Mesothelial cell of epicardium (in vitro differentiated cells): ENCODE data around the gene MAB21L4. TPM values are rescaled to one million over a fixed set of nuclear protein-coding genes. Genes with fewer than 3 reads are reported as not detected.

Experiments
- DNase-seq, 2 experiments: peaks; one replicate each; pipeline ENCODE4 v3.0.0; 2021; ENCODE audit warnings: low spot score in 2 of 2; ENCODE audit not compliant: unreplicated experiment in 2 of 2
- H3K27ac Mint-ChIP-seq: 2 replicates; pipeline ENCODE4 v1.8.0; 2021; ENCODE audit warnings: mixed read lengths
- H3K27me3 Mint-ChIP-seq: 2 replicates; pipeline ENCODE4 v1.8.0; 2021; ENCODE audit warnings: low read depth, mixed read lengths
- H3K36me3 Mint-ChIP-seq: 2 replicates; pipeline ENCODE4 v1.8.0; 2021; ENCODE audit warnings: mixed read lengths
- H3K4me1 Mint-ChIP-seq: 2 replicates; pipeline ENCODE4 v1.8.0; 2021; ENCODE audit warnings: mixed read lengths
- H3K4me3 Mint-ChIP-seq: 2 replicates; pipeline ENCODE4 v1.8.0; 2021; ENCODE audit warnings: mild to moderate bottlenecking, moderate library complexity, mixed read lengths
- H3K9me3 Mint-ChIP-seq: 2 replicates; pipeline ENCODE4 v1.8.0; 2021; ENCODE audit warnings: mixed read lengths
- total RNA-seq: library from RNA; stranded (reverse); gene quantifications from 3 replicates; pipeline ENCODE4 v1.2.1, GENCODE V29; 2021
- TF ChIP-seq, protein P1 (sequence below): fragments of 200-600 bp; sonication (generic); IDR thresholded peaks from one replicate; pipeline ENCODE4 v1.5.0; 2021; ENCODE audit warnings: antibody characterized with exemption; ENCODE audit not compliant: unreplicated experiment

Gene MAB21L4
- total RNA-seq, 1 donor from 2014 or later: 2.4 TPM

DNA sequence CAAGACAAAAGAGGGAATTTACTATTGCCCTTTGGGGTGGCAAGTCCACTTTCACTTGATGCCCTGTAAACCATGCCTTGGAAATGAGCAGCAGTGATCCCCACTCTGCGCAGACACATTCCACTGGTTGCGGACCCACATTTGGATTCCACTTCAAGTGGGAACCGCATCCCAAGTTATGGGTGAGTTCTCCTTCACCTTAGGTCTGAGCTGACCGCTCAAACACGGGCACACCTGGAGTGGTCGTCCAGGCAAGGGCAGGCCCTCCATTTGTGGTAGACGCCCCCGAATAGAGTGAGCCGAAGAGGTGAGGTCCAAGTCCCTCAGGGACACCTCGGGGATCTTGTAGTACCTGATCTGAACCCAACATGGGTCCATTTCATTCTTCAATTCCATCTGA, 37.1 kb downstream of the MAB21L4 start:
- no peak overlapping the region for H3K27ac Mint-ChIP-seq
- peaks cover 9% of the 10 kb centered on the region for H3K9me3 Mint-ChIP-seq
- no peak overlapping the region for H3K4me3 Mint-ChIP-seq
- TF ChIP-seq, protein P1, sequence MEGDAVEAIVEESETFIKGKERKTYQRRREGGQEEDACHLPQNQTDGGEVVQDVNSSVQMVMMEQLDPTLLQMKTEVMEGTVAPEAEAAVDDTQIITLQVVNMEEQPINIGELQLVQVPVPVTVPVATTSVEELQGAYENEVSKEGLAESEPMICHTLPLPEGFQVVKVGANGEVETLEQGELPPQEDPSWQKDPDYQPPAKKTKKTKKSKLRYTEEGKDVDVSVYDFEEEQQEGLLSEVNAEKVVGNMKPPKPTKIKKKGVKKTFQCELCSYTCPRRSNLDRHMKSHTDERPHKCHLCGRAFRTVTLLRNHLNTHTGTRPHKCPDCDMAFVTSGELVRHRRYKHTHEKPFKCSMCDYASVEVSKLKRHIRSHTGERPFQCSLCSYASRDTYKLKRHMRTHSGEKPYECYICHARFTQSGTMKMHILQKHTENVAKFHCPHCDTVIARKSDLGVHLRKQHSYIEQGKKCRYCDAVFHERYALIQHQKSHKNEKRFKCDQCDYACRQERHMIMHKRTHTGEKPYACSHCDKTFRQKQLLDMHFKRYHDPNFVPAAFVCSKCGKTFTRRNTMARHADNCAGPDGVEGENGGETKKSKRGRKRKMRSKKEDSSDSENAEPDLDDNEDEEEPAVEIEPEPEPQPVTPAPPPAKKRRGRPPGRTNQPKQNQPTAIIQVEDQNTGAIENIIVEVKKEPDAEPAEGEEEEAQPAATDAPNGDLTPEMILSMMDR: no peak
- DNase-seq: no peak
- peaks cover 2% of the 10 kb centered on the region for H3K4me1 Mint-ChIP-seq
- peaks cover 11% of the 10 kb centered on the region for H3K27me3 Mint-ChIP-seq
- no peaks in the 10 kb centered on the region for H3K36me3 Mint-ChIP-seq

DNA sequence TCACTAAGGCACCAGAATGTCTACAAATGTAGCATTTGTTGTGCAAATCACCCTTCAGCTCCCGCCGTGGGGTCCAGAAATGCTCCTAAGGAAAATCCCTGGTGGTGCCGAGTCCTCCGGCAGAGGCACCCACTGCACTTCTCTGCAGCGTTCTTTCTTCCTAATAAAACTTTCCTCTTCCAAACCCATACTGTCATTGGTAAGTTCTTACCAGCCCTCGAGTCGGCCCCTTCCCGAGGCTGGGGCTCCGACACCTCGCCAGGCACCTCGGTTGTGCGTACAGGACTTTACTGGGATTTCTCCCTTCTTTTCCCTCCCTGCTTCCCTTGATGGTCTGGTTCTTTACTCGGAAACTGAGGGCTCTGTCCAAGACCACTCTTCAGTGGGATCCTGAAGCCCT, 37.6 kb downstream of the MAB21L4 start:
- H3K4me1 Mint-ChIP-seq: peaks cover 2% of the 10 kb centered on the region
- H3K27me3 Mint-ChIP-seq: peaks cover 5% of the 10 kb centered on the region
- H3K4me3 Mint-ChIP-seq: no peak overlapping the region
- TF ChIP-seq, protein P1: no peak
- no peak overlapping the region for H3K27ac Mint-ChIP-seq
- H3K9me3 Mint-ChIP-seq: peaks cover 9% of the 10 kb centered on the region
- H3K36me3 Mint-ChIP-seq: no peaks in the 10 kb centered on the region
- no peak for DNase-seq

DNA sequence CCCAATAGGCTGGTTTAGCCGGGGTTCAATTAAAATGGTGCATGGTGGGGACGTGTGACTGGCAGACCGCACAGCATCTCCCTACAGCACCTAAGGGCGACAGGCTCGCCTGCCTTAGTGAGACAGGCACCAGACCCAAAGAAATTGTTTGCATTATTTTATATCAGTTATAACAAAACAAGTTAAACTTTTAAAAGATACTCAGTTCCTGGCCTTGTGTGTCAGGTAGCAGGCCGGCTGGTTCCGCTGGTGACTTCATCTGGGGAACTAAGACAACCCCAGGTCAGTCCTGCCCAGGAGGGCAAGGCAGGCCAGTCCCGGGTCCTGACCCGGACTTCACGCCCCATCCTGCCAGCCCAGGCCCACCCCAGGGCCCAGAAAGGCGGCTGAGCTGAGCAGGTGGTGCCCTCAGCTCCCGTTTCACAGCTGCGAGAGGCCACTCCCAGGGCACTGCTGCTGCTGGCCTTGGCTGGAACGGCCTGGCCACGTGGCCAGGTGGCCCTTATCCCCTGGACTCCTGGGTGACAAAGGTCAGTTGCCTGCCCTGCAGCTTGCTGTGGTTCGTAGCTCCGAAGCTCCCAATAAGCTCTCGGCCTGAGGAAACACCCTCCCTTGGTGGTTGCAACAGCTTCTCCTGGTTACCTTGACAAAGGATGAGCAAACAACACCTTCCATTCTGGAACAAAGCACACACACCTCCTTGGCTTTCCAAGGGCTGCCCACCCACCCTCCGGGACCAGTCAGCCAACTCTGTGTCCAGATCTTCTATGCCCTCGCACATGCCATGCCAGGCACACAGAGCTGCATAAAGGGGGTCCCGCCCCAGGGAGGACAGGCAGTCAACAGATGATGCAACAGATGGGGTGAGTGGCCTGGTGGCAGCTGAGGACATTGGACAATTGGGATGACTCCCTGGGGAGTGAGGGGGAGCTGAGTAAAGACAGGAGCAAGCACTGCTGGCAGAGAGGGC, 38.6 kb downstream of the MAB21L4 start:
- H3K4me3 Mint-ChIP-seq: no peak overlapping the region
- no peaks in the 10 kb centered on the region for H3K36me3 Mint-ChIP-seq
- H3K27me3 Mint-ChIP-seq: peaks cover 3% of the 10 kb centered on the region
- DNase-seq: no peak
- H3K4me1 Mint-ChIP-seq: peaks cover 2% of the 10 kb centered on the region
- peaks cover 9% of the 10 kb centered on the region for H3K9me3 Mint-ChIP-seq
- H3K27ac Mint-ChIP-seq: no peak overlapping the region
- TF ChIP-seq, protein P1: no peak

DNA sequence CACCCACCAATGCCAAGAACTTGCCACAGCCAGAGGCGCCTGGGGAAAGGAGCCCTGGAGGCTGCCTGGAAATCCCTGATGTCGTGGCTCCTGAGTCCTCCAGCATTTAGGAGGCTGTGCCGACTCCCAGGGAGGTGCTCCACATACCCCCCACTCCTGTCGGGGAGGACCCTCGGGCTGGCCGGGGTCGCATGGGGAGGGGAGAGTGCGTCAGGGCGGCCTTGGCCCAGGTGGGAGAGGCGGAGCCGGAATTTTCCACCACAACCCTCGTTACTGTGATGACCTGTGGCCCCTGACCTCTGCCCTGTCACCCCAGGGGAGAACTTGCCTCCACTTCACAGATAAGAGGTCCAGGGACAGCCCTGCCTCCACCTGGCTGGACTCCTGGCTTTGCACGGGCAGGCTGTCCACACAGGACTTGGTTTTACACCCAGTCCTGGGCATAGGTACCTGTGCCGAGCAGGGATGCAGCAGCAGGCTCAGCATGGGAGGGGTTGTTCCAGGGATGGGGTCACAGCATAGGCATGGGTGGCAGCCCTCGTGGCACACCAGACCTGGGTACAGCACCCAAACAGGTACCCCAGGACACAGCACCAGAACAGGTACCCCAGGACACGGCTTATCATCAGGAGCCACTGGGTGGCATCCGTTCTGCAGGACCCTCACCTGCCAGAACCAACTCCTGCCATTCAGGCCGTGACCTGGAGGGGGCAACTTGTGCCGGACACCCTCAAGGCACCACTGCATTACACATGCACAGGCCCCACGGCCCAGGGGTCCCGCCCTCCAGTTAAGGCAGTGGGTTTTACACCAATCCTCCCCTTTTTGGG, 39.6 kb downstream of the MAB21L4 start:
- peaks cover 3% of the 10 kb centered on the region for H3K27me3 Mint-ChIP-seq
- H3K9me3 Mint-ChIP-seq: peaks cover 9% of the 10 kb centered on the region
- H3K4me3 Mint-ChIP-seq: no peak overlapping the region
- peaks cover under 1% of the 10 kb centered on the region for H3K4me1 Mint-ChIP-seq
- TF ChIP-seq, protein P1: peak; percentile 32
- H3K27ac Mint-ChIP-seq: no peak overlapping the region
- no peaks in the 10 kb centered on the region for H3K36me3 Mint-ChIP-seq
- no peak for DNase-seq

DNA sequence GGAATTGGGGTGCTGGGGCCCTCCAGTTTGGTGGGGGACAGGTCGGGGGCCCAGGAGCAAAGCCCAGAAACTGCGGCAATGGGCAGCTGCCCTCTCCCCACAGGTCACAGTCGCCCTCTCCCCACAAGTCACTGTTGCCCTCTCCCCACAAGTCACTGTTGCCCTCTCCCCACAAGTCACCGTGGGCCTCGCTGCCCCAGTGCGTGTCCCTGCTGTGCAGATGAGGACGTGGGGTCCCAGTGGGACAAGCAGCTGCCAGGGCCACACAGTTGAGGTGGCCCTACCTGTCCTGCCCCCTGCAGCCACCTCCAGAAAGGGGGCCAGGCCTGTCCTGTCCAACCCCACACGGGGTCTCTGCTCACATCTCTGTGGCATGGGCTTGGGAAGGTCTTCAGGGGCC, 40.3 kb downstream of the MAB21L4 start:
- peaks cover 9% of the 10 kb centered on the region for H3K9me3 Mint-ChIP-seq
- TF ChIP-seq, protein P1: no peak
- no peak overlapping the region for H3K4me3 Mint-ChIP-seq
- no peaks in the 10 kb centered on the region for H3K4me1 Mint-ChIP-seq
- peaks cover 3% of the 10 kb centered on the region for H3K27me3 Mint-ChIP-seq
- no peak for DNase-seq
- H3K27ac Mint-ChIP-seq: no peak overlapping the region
- no peaks in the 10 kb centered on the region for H3K36me3 Mint-ChIP-seq
